ENCODE measurements around the gene HACD2. TPM values are rescaled to one million over a fixed set of nuclear protein-coding genes. Genes with fewer than 3 reads are reported as not detected.
A peak's percentile ranks its signal among the peaks of the same experiment; 100 is the strongest.
"Not testable (repeated sequence)": the region's sequence is repeated elsewhere in the genome, so short reads cannot be mapped to it uniquely, and the experiment has no call there.

The HACD2 gene, protein sequence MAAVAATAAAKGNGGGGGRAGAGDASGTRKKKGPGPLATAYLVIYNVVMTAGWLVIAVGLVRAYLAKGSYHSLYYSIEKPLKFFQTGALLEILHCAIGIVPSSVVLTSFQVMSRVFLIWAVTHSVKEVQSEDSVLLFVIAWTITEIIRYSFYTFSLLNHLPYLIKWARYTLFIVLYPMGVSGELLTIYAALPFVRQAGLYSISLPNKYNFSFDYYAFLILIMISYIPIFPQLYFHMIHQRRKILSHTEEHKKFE
- 26.4 TPM for polyA plus RNA-seq (2013, experiment 1 of 2; ENCODE audit: insufficient read length)
- 28.6 TPM for polyA plus RNA-seq (2013, experiment 2 of 2; ENCODE audit: insufficient read length)

DNA sequence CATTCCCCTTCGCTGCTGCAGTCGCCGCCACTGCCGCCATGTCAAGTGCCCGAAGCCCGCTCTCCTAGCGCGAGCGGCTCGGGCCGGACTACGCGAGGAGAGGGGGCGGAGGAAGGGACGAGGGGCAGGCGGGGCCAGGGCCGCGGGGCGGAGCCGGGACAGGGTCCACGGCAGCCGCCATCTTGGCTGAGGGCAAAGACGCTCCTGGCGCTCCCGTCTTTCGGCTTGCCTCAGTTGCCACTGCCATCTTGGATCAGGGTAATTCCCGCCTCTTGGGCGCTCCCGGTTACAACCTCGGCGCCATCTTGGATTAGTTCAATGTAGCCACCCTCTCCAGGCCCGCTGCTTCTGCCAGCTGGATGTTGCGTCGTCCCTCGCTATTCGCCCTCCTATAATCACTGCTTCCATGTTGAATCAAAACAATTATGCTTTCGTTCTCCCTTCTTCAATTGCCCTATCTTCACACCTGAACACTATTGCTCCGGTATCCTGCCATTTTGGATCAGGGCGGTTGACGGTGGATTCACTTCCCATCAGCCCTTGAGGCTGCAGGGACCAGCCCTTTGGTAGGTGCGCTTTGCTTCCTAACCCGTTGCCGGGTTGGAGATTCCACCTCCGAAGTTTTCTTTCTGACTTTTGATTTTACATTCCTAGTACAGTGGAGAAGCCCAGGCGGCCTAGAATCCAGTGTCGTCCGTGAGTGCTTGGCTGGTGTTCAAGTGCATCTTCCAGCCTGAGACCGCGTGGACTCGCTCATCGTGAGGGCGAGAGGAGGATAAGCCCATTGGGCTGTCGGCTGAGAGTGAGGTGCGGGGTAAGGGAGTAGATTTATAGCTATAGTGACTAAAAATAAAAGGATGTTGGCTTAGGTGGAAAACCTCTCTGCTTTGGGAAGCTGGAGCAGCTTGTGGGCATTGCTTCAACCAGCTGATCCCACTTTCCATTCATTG, at the start of gene HACD2:
TSS of gene HACD2 (minus strand) at position 66 of the 950 bp plus-strand sequence. CDS start at position 40, 26 bp downstream.
- peak; percentile 98 for DNase-seq

DNA sequence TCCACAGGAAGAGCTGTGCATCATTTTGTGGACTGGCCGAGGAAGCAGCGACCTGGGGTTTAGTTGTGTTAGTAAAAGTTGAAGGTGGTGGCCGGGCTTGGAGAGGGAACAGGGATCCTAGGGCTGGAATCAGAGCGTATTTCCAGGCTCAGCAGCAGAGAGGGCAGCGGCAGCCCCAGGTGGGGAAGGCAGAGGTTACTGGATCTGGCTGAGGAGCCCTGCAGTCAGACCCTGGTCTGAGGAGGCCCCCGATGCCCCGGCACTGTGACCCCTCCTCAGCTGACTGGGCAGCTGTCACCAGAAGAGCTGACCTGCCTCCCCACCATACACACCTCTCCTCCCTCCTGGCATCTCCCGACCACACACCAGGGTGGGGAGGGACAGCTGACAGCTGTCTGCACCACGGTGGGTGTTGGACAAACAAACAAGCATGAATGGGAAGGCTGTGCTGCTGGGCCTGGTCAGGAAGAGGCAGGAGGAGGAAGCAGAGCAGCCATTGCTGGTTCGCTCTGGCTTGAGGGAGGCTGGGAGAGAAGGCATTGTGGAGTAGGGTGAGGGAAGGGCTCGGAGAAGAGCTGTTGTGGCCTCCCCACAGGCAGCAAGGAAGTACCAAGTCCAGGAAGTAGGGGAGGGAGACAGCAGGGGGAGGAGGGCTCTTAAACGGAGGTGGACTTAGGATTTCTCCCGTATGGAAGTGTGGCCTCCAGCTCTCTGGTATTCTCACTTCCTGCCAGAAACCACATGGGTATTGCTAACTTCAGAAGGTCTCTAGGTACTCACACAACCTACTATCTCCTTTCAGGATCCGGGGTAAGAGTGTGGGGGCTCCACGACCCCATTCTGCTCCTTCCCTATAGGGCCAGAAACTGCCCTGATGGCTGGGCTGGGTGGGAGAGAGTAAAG, 49.5 kb upstream of the HACD2 start:
- DNase-seq = no peak

- DNase-seq = no peak
These were observed 48.7 kb upstream of the HACD2 start for GRCh38 chr3:123633530-123633929.

- DNase-seq = peak; percentile 84
These were observed 47.4 kb upstream of the HACD2 start for GRCh38 chr3:123632161-123632655.

DNA sequence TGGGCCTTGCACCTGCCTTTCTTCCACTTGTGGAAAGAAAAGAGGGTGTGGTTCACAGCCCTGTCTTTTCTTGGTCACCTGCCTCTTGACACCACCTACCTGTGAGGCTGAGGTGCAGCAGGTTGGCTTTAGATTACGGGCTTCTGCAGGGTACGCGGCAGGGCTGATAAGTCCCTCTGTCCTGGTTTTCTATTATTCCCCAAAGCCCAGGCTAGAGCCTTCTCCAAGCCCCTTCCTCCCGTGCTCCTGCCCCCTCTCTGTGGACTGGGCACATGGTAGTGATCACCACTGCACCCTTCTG, 44.8 kb upstream of the HACD2 start:
- no peak for DNase-seq

GRCh38 chr3:123628996-123629746, 44.3 kb upstream of the HACD2 start:
- no peak for DNase-seq

- DNase-seq = no peak
These were observed 43.1 kb upstream of the HACD2 start for GRCh38 chr3:123627673-123628670.

DNA sequence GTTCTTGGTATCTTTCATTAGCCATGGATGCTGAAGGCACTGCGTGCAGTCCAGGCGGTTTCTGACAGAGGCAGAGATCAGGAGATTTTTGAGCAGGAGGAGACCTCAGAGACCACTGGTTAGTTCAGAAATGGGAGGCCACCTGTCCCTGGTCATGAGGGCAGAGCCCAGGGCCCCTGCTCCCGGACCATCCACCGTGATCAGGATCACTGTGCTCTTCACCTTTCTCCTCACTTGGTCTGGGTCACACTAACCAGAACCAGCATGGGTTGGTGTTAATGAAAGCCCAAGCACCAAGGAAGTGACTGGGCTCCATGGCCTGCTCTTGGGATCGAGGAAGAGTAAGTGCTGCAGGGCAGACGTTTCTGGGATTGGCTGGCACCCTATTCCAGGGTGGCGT, 42.0 kb upstream of the HACD2 start:
- DNase-seq = no peak

DNA sequence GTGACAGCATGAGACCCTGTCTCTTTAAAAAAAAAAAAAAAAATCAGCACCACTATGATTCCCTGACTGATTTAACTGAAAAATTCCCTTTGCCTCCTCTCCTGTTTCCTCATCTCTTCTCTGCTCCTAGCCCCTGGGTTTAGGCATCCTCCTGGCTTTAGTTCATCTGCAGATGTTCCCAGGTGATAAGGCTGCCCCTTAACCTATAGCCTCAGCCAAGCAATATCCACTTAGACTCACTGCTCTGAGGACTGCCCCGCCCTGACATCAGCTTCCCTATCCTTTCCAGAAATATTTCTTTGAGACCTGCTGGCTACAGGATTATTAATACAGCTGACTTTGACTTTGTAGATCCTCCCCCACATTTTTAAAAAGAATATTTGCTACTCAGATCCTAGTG, 39.4 kb upstream of the HACD2 start:
- no peak for DNase-seq

DNA sequence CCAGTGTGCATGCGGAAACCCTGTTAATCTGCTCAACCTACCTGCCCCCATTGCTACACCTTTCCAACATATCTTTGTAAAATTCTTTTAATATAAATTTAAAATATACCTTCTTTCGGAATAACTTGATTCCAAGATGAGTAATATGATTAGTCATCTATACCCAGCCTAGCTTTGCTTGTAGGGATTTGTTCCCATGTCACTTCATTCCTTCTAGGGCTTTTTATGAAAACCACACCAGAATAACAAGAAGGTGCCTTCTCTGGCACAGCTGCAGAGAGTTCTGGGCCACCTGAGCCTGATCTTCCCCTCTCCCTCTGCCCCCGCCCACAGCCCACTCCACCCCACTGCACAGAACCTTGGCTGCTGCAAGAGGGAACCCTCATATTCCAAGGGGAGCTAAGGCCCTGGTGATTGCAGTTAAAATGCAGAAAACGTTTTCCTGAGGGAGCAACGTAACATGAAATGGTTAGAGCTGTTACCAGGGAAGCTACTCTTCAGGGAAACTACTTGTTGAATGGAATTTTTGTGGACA, 38.6 kb upstream of the HACD2 start:
- peak; percentile 66 for DNase-seq

DNA sequence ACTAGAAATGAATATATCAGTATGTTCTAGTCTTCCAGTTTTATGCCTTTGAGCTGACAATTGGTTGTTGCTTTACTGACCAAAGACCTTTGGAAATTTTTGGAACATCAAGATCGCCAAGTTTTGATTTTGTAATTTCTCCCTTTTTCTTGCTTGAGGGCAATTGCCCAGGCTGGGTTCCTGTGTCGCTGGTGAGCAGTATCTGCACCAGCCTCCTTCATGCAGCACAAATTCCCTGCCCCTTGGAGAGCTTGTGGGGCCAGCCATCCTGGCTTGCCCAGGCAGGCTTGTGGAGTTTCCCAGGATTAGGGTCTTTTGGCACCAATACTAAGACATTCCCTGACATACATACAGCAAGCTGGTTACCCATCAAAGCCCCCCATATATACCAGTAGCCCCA, 37.9 kb upstream of the HACD2 start:
- DNase-seq = no peak

DNA sequence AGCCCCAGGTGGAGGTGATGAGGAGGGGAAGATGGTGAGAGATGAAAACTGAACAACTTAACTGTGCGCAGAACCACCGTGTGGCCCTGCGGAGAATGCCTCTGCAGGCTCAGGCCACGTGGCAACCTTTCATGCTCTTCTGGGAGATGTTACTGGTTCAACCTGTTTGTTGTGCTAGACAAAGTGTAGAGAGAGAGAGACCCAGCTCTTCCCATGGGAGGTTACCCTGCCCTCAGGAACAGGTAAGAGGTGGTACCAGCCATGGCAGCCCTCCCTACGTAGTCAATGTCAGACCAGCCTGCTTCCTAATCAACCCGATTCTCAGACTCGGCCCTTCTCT, 37.0 kb upstream of the HACD2 start:
- DNase-seq = no peak

DNA sequence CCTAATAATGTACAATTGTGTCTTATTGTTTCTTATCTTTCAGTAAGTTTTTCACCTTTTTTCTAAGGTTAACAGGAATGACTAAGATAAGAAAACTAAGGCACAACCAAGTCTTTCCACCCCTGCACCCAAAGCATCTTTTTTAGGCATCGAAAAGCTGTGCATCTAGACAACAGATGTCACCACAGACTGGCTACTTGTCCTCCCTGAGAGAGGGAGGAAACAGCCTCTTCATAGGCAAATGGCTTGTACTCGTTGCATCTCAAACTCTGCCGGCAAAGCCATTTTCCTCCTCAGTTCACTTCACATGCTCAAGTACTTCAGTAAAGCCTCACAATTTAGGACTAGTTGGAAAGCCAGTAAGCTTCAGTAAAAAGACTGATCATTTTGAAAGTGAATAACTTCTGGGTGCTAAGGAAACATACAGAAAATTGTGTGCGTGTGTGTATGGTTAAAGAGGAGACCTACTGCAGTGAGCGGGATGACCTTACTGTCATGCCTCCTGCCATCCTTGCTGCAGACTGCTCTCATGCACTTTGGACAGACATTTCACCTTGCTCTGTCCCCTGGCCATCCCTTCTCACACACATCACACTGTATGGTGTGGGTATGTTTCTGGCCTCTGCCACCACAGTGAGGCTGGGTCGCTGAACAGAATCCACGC, 36.5 kb upstream of the HACD2 start:
- no peak for DNase-seq

- peak; percentile 85 for DNase-seq
These were observed 35.5 kb upstream of the HACD2 start for GRCh38 chr3:123620343-123620742.

DNA sequence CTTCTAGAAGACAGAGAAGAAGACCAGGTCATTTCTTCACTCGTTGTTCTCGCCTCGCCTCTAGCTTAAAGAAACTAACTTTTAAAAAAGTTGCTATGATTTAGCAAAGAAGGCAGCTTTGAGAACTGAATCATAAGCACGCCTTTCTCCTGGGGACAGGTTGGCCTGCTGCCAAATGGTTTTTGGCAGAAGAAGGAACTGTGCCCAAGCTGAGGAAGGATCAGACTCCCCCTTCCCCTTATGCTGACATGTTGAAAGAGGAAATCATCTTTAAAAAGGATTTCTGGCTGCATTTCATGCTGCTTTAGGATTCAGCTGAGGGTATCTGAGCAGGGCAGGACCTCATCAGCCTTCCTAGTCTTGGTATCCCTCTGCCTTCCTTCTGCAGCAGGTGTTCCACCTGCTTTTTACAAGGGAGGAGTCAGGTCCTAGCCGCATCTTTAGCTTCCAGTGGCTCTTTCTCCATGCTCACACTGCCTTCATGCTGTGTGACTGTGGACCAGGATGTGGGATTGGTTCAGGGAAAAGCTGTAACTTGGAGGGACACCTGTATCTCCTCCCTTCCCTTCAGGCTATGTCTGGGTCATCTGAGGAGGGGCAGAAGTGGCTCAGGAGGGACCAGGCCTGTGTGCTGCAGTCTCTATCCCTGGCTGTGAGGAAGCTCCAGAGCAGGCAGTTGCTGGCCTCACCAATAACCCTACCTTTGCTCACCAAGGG, 34.1 kb upstream of the HACD2 start:
- peak; percentile 83 for DNase-seq

- DNase-seq = no peak
These were observed 33.3 kb upstream of the HACD2 start for GRCh38 chr3:123618076-123618708.

DNA sequence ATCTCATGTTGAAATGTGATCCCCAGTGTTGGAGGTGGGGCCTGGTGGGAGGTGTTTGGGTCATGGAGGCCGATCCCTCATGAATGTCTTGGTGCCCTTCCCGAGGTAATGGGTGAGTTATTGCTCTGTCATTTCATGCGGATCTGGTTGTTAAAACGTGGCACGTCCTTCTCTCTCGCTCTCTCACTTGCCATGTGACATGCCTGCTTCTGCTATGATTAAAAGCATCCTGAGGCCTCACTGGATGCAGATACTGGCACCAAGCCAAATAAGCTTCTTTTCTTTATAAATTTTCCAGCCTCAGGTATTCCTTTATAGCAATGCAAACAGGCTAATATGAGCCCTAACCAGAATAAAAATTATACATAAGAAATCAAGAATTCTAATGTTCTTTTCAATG, 31.7 kb upstream of the HACD2 start:
- no peak for DNase-seq

- DNase-seq = no peak
These were observed 28.7 kb upstream of the HACD2 start for GRCh38 chr3:123613543-123613942.

GRCh38 chr3:123611674-123612073, 26.8 kb upstream of the HACD2 start:
- not testable (repeated sequence) for DNase-seq
